Measurements from ENCODE around the gene NKD1.
"Not testable (repeated sequence)": the region's sequence is repeated elsewhere in the genome, so short reads cannot be mapped to it uniquely, and the experiment has no call there.

DNA sequence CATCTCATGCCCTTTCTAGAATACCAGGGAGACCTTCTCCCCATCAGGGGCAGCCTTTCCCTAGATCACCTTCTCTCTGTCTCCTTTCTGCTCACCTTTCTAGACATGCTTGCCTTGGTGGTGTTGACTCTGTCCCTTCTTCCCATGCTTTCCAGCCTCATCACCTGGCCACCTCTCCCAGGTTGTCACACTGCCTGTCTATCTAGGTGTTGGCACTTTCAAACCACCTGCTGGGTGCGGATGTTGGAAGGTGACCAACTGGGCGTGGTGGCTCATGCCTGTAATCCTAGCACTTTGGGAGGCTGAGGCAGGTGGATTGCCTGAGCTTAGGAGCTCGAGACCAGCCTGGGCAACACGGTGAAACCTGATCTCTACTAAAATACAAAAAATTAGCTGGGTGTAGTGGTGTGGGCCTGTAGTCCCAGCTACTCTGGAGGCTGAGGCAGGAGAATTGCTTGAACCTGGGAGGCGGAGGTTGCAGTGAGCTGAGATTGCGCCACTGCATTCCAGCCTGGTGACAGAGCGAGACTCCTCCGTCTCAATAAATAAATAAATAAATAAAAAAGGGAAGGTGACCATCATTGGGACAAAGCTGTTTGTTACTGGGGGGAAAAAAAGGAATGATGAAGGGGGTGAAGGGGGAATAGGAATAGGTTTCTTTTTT is 44.2 kb upstream of the NKD1 start:
- TF ChIP-seq POLR2A, CTCF, POLR2AphosphoS5, EP300 (IDR thresholded peaks at IDR 0.05): not testable (repeated sequence)

Measured in sigmoid colon (tissue), 4 donors.